Chondrocyte (in vitro differentiated cells): ENCODE results near the gene KRTAP5-10. TPM values are rescaled to one million over a fixed set of nuclear protein-coding genes. Genes with fewer than 3 reads are reported as not detected.
"Not testable (repeated sequence)": the region's sequence is repeated elsewhere in the genome, so short reads cannot be mapped to it uniquely, and the experiment has no call there.

Source experiments
- DNase-seq: peaks from one replicate; pipeline ENCODE4 v3.0.0; 2021; ENCODE audit warnings: mixed read lengths, low spot score
- H3K27ac Mint-ChIP-seq: one replicate; pipeline ENCODE4 v1.8.0; 2021; ENCODE audit warnings: mild to moderate bottlenecking, moderate library complexity, mixed read lengths; ENCODE audit not compliant: unreplicated experiment
- H3K27me3 Mint-ChIP-seq: 2 replicates; pipeline ENCODE4 v1.8.0; 2021; ENCODE audit warnings: low read depth, mixed read lengths
- H3K36me3 Mint-ChIP-seq: 2 replicates; pipeline ENCODE4 v1.8.0; 2021; ENCODE audit warnings: low read depth, mixed read lengths
- H3K4me1 Mint-ChIP-seq: 2 replicates; pipeline ENCODE4 v1.8.0; 2021; ENCODE audit warnings: low read depth, mild to moderate bottlenecking, mixed read lengths
- H3K4me3 Mint-ChIP-seq: one replicate; pipeline ENCODE4 v1.8.0; 2021; ENCODE audit warnings: mild to moderate bottlenecking, moderate library complexity, mixed read lengths; ENCODE audit not compliant: unreplicated experiment
- H3K9me3 Mint-ChIP-seq: 2 replicates; pipeline ENCODE4 v1.8.0; 2021; ENCODE audit warnings: low read depth, mixed read lengths
- CTCF ChIP-seq: fragments of 200-600 bp; sonication (generic); IDR thresholded peaks from 2 replicates; pipeline ENCODE4 v1.5.0; 2021; ENCODE audit warnings: antibody characterized with exemption, mild to moderate bottlenecking, moderate library complexity
- total RNA-seq: library from RNA; stranded (reverse); gene quantifications from 3 replicates; pipeline ENCODE4 v1.2.1, GENCODE V29; 2021

Gene KRTAP5-10
- total RNA-seq, 1 donor from 2014 or later: not detected

- peak; percentile 10 for TF ChIP-seq CTCF
- not testable (repeated sequence) for H3K27ac Mint-ChIP-seq, H3K4me3 Mint-ChIP-seq, H3K9me3 Mint-ChIP-seq, DNase-seq, H3K36me3 Mint-ChIP-seq, H3K4me1 Mint-ChIP-seq
- peaks cover 40% of the 10 kb centered on the region for H3K27me3 Mint-ChIP-seq
Observed at GRCh38 chr11:71588822-71589545, 23.6 kb downstream of the KRTAP5-10 start.

GRCh38 chr11:71589546-71589920 lies 24.2 kb downstream of the KRTAP5-10 start:
- H3K27ac Mint-ChIP-seq, H3K9me3 Mint-ChIP-seq, H3K36me3 Mint-ChIP-seq, DNase-seq, H3K4me1 Mint-ChIP-seq, H3K4me3 Mint-ChIP-seq: not testable (repeated sequence)
- peaks cover 40% of the 10 kb centered on the region for H3K27me3 Mint-ChIP-seq

- not testable (repeated sequence) for H3K36me3 Mint-ChIP-seq, H3K4me1 Mint-ChIP-seq, H3K27ac Mint-ChIP-seq, H3K4me3 Mint-ChIP-seq, DNase-seq, H3K9me3 Mint-ChIP-seq
- H3K27me3 Mint-ChIP-seq: peaks cover 46% of the 10 kb centered on the region
Observed at GRCh38 chr11:71603221-71603620, 37.9 kb downstream of the KRTAP5-10 start.

GRCh38 chr11:71604798-71605488 lies 39.6 kb downstream of the KRTAP5-10 start:
- H3K27me3 Mint-ChIP-seq: peaks cover 48% of the 10 kb centered on the region
- not testable (repeated sequence) for H3K4me1 Mint-ChIP-seq, H3K9me3 Mint-ChIP-seq, H3K27ac Mint-ChIP-seq, H3K4me3 Mint-ChIP-seq, DNase-seq, H3K36me3 Mint-ChIP-seq
- peak; percentile 74 for TF ChIP-seq CTCF

GRCh38 chr11:71606853-71607519 lies 41.6 kb downstream of the KRTAP5-10 start:
- H3K27me3 Mint-ChIP-seq: peaks cover 49% of the 10 kb centered on the region
- H3K9me3 Mint-ChIP-seq, H3K4me3 Mint-ChIP-seq, H3K36me3 Mint-ChIP-seq, H3K27ac Mint-ChIP-seq, DNase-seq, H3K4me1 Mint-ChIP-seq: not testable (repeated sequence)

- peaks cover 52% of the 10 kb centered on the region for H3K27me3 Mint-ChIP-seq
- H3K27ac Mint-ChIP-seq, DNase-seq, H3K36me3 Mint-ChIP-seq, H3K4me1 Mint-ChIP-seq, H3K9me3 Mint-ChIP-seq, H3K4me3 Mint-ChIP-seq: not testable (repeated sequence)
Observed at GRCh38 chr11:71607520-71608216, 42.3 kb downstream of the KRTAP5-10 start.

- not testable (repeated sequence) for H3K36me3 Mint-ChIP-seq, H3K27ac Mint-ChIP-seq, H3K4me3 Mint-ChIP-seq, H3K4me1 Mint-ChIP-seq, DNase-seq, H3K9me3 Mint-ChIP-seq
- peaks cover 57% of the 10 kb centered on the region for H3K27me3 Mint-ChIP-seq
Observed at GRCh38 chr11:71608272-71608671, 42.9 kb downstream of the KRTAP5-10 start.

GRCh38 chr11:71611218-71611910 lies 46.0 kb downstream of the KRTAP5-10 start:
- not testable (repeated sequence) for H3K27ac Mint-ChIP-seq, DNase-seq, H3K36me3 Mint-ChIP-seq, H3K4me3 Mint-ChIP-seq, H3K9me3 Mint-ChIP-seq, H3K4me1 Mint-ChIP-seq
- peaks cover 70% of the 10 kb centered on the region for H3K27me3 Mint-ChIP-seq

GRCh38 chr11:71613931-71614330 lies 48.6 kb downstream of the KRTAP5-10 start:
- not testable (repeated sequence) for DNase-seq, H3K9me3 Mint-ChIP-seq, H3K4me3 Mint-ChIP-seq, H3K4me1 Mint-ChIP-seq, H3K27ac Mint-ChIP-seq, H3K36me3 Mint-ChIP-seq
- peaks cover 61% of the 10 kb centered on the region for H3K27me3 Mint-ChIP-seq

- H3K27me3 Mint-ChIP-seq: peaks cover 56% of the 10 kb centered on the region
- not testable (repeated sequence) for DNase-seq, H3K4me3 Mint-ChIP-seq, H3K27ac Mint-ChIP-seq, H3K4me1 Mint-ChIP-seq, H3K9me3 Mint-ChIP-seq, H3K36me3 Mint-ChIP-seq
Observed at GRCh38 chr11:71614366-71614917, 49.1 kb downstream of the KRTAP5-10 start.
